C1 segment of cervical spinal cord (tissue), 14 donors: ENCODE results near the gene ATF6.
"Not testable (repeated sequence)": the region's sequence is repeated elsewhere in the genome, so short reads cannot be mapped to it uniquely, and the experiment has no call there.

Source experiments
- DNase-seq, 14 donors: peaks; one replicate each; lab custom pipeline; 2025; lab: John Stamatoyannopoulos, UW

Gene ATF6

DNA sequence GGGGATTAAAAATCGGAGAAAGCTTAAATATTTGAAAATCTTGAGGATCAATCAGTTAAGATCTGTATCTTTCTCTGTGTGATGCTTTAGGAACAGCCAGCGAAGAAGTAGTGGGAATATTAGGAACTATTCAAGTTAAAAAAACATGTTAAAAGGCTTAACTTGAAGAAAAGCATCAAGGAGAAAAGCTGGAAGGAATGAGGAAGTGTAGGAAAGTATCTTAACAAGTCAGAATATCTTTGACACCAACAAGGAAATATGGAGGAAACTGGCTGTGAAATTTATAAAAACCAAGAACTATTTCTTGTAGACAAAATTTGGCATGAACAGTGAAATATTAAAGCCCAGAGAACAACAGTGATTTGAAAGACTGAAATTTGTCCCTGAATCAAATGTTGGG lies 60.4 kb downstream of the ATF6 start:
- DNase-seq, result no peak

DNA sequence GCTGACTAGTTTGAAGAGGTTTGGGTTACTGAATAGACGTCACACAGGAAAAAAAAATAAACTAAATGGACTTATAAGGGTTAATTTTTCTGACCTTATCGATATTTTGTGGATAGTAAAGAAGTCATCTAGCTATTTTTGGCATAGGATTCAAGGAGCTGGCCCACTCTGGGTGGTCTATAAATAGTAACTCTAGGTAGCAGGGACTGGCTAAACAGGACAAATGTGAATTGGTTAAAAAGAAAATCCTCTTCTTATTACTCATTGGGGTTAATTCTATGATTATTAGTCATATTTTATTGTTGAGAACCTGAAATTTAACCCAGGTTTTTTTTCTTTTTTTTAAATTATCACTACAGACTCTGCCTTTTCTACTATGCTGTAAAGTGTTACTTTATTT lies 61.7 kb downstream of the ATF6 start:
- no peak for DNase-seq

GRCh38 chr1:161832299-161832907 lies 66.3 kb downstream of the ATF6 start:
- not testable (repeated sequence) for DNase-seq

DNA sequence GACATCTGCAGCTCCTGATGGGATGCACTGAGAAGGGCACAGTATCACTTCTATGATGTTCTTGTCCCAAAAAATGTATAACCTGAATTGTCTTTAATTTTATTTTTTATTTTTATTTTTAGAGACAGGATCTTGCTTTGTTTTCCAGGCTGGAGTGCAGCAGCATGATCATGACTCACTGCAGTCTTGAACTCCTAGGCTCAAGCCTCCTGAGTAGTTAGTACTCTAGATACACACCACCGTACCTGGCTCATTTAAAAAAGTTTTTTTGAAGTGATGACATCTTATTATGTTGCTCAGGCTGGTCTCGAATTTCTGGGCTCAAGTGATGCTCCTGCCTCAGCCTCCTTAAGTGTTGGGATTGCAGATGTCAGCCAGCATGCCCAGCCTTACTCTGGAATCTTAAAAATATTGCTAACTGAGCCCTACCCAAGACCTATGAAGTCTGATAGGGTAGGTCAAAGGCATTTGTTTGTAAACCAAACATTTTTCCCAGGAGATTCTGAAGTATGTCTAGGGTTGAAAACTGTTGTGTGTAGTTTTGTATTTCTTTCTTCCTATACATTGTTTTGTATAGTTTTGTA lies 68.9 kb downstream of the ATF6 start:
- no peak for DNase-seq

- no peak for DNase-seq
These were observed 69.9 kb downstream of the ATF6 start for GRCh38 chr1:161836018-161836417.

GRCh38 chr1:161838362-161838761 lies 72.2 kb downstream of the ATF6 start:
- peak in 6 of 14 donors; percentile 2 to 56 (median 9) for DNase-seq

- no peak for DNase-seq
These were observed 72.8 kb downstream of the ATF6 start for GRCh38 chr1:161838885-161839284.

GRCh38 chr1:161839591-161839990 lies 73.5 kb downstream of the ATF6 start:
- DNase-seq, result peak in 1 of 14 donors; percentile 23

DNA sequence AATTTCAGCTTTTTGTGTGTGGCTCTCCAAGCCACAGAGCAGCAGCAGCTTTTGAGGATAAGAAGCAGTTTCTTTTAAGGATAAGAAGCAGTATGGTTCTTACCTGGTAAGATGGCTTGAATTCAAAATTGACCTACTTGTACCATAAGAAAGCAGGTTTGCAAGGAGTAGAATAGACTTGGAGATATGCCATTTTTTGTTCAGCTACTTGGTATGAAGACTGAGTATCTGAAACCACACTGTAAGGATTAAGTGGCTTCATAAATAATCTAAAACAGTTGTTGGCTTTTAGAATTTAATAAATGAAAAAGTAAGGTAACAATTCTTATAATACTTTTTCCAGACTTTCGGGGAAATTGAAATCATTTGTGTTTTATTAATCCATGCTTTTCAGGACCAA lies 74.2 kb downstream of the ATF6 start:
- no peak for DNase-seq

DNA sequence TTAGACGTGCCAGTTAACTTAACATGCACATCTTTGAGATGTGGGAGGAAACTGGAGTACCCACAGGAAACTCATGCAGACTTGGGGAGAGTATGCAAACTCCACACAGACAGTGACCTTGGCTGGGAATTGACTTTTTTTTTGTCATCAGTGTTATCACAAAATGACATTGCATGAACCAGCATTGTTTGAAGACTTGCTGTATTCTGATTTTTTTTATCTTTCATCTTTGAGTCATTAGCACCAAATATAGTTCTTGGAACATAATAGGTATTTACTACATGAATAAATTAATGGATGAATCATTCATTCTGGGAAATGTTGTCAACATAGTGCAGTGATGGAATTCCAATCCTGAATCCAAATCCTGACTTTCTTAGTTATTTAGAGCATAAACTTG lies 77.0 kb downstream of the ATF6 start:
- DNase-seq, result no peak

DNA sequence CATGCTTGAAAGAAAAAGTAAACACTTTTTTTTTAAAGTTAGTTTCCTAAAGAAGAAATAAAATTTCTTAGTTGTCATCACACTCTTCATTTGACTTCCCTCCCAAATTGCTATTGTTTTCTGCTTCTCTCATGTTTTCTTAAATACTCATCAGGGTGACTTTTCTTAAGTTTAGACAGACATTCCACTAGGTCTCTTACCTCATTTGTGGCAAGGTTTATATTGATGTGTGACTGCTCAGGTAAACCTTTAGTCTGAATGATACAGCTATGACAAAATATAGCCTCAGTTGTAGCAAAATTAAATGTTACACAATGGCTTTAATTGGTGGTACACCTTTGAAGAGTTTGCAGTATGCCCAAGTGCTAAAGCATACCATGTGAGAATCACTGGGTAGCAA lies 78.6 kb downstream of the ATF6 start:
- no peak for DNase-seq

DNA sequence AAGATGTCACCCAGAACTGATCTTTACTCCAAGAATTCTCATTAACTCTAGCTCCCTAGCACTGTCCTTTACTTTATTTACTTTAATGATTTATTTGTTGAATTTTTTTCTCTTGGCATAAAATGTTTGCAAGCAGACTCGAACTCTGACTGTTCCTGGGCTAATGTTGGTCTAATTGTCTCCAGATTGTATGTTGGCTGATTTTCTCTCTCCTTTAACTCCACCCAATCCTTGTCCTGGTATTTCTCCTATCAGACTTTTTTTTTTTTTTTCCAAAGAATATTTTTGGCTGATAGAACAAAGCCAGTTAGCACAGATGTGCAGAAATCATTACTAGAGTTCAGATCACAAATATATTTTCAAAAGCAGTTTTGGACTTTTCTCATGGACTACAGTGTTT lies 82.6 kb downstream of the ATF6 start:
- no peak for DNase-seq

- no peak for DNase-seq
These were observed 83.4 kb downstream of the ATF6 start for GRCh38 chr1:161849518-161849917.

DNA sequence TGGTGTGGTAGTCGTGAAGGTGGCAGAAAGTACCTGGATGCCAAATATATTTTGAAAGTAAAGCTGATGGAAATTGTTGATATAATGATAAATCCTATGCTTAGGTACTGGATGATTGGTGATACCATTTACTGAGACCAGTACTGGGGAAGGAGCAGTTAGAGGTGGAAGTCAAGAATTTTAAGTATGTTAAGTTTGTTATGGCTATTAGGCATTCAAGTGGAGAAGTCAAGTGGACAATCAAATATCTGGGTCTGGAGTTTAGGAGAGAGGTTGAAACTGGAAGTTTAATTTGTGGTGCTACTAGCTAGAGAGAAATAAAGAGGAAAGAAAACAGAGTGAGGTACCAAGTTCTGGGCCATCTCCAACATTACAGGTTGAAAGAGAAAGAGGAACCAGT lies 89.1 kb downstream of the ATF6 start:
- DNase-seq, result no peak

DNA sequence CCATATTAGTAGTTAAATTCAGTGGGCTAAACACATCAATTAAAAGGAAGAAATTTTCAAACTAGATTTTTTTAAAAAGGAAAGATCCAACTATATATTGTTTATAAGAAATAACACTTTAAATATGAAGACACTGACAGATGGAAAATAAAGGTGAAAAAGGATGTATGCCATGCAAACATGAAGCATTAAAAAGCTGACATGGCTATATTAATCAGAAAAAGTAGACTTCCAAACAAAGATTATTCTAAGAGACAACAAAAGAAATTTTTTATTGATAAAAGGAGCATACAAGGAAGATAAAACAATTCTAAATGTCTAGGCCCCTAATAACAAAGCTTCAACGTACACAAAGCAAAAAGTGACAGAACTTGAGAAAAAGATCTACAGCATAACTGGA lies 92.2 kb downstream of the ATF6 start:
- no peak for DNase-seq

GRCh38 chr1:161863549-161863948 lies 97.4 kb downstream of the ATF6 start:
- DNase-seq, result no peak

DNA sequence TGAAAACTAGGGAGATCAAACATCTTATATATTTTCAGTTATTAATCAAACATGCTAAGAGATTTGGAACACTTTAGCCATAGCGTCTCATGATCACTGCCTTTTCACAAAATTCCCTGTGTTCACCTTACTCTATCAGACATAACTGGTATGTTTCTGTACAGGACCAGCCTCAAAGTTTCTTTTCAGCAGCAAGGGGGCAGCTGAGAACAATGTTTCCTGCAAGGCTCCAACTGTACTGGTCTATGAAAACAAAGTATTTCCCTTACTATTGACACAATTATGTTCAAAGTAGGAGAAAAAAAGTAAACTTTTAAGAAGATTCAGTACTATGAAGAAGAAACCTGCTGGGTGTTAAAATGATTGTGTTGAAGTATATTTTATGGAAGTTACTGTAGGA lies 98.5 kb downstream of the ATF6 start:
- peak in 1 of 14 donors; percentile 9 for DNase-seq

DNA sequence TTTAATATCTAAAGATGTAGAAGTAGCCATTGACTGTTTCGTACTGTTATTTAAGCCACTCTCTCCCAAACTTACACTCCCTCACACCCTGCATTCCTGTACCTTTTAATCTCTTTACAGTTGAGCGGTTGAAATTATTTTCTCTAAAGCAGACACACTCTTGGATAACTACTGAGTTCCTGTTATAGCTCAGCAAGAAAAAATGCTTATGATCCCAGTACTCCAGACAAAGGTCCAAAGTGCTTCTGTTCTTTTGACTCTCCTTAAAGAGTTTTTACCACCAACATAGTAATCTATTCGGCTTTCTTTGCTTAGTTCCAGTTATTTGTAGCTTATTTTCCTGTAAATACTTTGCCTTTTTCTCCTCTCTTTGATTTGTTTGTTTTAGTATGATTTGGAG lies 100.1 kb downstream of the ATF6 start:
- no peak for DNase-seq

DNA sequence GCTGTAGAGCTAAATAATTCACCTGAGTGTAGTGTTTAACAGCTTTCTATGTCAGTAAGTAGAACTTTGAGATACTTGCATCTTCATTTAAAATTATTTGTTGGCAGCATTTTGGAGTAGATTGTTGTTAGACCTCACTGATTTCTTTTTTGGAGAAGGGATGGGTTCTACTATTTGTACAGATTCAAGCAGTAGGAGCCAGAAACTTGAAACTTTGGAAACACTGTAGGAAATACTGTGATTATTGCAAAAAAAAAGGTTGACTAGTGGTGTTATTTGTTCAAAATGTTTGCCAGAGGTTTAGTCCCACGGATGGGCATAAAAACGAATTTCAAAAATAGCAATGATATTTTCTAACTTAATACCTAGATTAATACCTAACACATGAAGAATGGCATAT lies 102.7 kb downstream of the ATF6 start:
- no peak for DNase-seq

- DNase-seq, result no peak
These were observed 103.2 kb downstream of the ATF6 start for GRCh38 chr1:161869291-161869690.

DNA sequence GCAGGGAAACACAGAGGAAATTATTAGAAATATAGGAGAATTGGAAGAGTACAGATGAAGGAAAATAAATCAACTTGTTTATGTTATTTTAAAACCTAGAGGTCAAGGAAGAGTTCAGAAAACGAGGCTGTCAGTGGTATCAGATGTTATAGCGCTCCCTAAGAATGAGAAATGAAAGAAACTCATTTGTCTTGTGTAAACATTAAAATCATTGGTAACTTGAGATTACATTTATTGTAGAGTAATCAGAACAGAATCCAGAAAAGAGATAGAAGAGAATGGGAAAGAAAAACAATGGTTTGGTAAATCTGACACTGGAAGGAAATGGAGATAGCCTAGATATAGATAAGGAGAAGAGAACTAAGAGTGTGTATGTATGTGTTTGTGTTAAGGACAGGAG lies 106.4 kb downstream of the ATF6 start:
- DNase-seq, result no peak

- DNase-seq, result no peak
These were observed 113.1 kb downstream of the ATF6 start for GRCh38 chr1:161879261-161879660.

DNA sequence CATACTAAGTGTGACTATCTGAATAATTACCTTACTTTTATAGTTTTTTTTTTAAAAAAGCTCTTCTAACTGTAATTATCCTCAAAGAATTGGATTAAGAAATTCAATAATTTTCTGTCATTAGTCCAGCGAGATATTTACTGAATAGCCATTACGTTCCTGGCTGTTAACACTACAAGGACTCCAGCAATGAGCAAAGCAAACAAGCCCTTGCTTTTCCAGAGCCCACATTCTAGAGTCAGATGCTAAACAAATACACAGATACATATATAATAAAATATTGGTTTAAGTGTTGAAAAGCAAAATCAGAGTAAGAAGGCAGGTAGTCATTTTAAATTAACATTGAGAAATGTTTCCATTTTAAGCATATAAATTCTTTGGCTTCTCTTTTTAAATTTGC lies 118.4 kb downstream of the ATF6 start:
- DNase-seq, result no peak

DNA sequence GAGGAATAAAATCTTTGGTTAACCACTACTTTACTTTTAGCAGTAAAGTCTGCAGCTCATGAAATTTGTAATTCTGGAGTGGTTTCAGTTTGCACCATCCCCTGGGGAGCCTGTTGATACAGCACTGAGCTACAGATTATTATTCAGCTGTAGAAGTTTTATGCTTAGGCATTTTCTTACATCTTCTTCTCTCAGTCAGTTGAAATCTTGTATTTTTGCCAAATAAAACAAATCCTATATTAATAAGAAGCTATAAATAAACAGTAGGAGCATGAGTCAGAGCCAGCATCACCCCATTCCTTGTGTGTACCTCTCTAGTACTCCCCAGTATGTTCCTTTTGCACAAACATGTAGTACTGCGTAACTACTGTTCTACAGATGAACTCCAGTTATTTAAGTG lies 118.9 kb downstream of the ATF6 start:
- no peak for DNase-seq
